GM12878 (cell line): ENCODE measurements around the gene MAFG. TPM values are rescaled to one million over a fixed set of nuclear protein-coding genes. Genes with fewer than 3 reads are reported as not detected.

Experiments used
- ATAC-seq: fragments of 200-7000 bp; cut with Tn5 transposase; 3 replicates; pipeline ENCODE4 v1.9.1; 2020; ENCODE audit warnings: mild to moderate bottlenecking, moderate library complexity
- BruUV-seq: library from RNA; stranded (reverse); fragments of 400-500 nt; replicated peaks from 2 replicates; lab custom pipeline; 2021; lab: Mats Ljungman, UMichigan
- CTCF ChIA-PET: fragments of 300-600 bp; sonication (Branson Sonifier 250); formaldehyde crosslinking; extraction: SDS; loops from one replicate; lab custom pipeline; 2021; ENCODE audit warnings: inconsistent platforms; lab: Yijun Ruan, JAX
- POLR2A ChIA-PET: fragments of 350-600 bp; formaldehyde crosslinking; extraction: SDS; loops from one replicate; lab custom pipeline; 2021; ENCODE audit warnings: inconsistent platforms; lab: Charles Lee
- RAD21 ChIA-PET: fragments of 300-600 bp; sonication (Branson Sonifier 250); formaldehyde crosslinking; loops from one replicate; lab custom pipeline; 2023; ENCODE audit warnings: antibody characterized with exemption; ENCODE audit not compliant: unreplicated experiment; lab: Charles Lee
- SMC1A ChIA-PET: fragments of 300-600 bp; sonication (Branson Sonifier 250); formaldehyde crosslinking; loops from one replicate; lab custom pipeline; 2023; ENCODE audit not compliant: unreplicated experiment, uncharacterized antibody; lab: Charles Lee
- DNase-seq: peaks from one replicate; pipeline ENCODE4 v3.0.0-alpha.2; 2011; ENCODE audit warnings: low read depth, low spot score
- FAIRE-seq: peaks from 3 replicates; lab custom pipeline; 2011; peaks lifted over from hg19 to GRCh38; lab: Jason Lieb, UNC
- H2AFZ ChIP-seq: 2 replicates; pipeline ENCODE4 v1.6.0; 2011; ENCODE audit warnings: low read depth, low read length, control low read depth; ENCODE audit not compliant: control insufficient read depth
- H3K27ac ChIP-seq: 2 replicates; pipeline ENCODE4 v1.5.1; 2011; ENCODE audit warnings: control low read depth; ENCODE audit not compliant: control insufficient read depth, insufficient read depth
- H3K27me3 ChIP-seq, 2 experiments: replicated peaks in 1 of 2; 2 replicates each; pipeline versions ENCODE4 v1.6.0 to v1.6.1; 2011; ENCODE audit warnings: low read length in 1 of 2; ENCODE audit not compliant: control insufficient read depth in 2 of 2, insufficient read depth in 2 of 2
- H3K36me3 ChIP-seq, 2 experiments: 2 replicates each; pipeline ENCODE4 v1.5.1; 2011; ENCODE audit warnings: low read length in 1 of 2; ENCODE audit not compliant: control insufficient read depth in 2 of 2, insufficient read depth in 2 of 2
- H3K4me1 ChIP-seq: 2 replicates; pipeline ENCODE4 v1.6.1; 2011; ENCODE audit warnings: mild to moderate bottlenecking, low read length, moderate library complexity, mixed read lengths; ENCODE audit not compliant: control insufficient read depth, insufficient read depth
- H3K4me2 ChIP-seq: 2 replicates; pipeline ENCODE4 v1.6.0; 2011; ENCODE audit warnings: control low read depth; ENCODE audit not compliant: control insufficient read depth, insufficient read depth
- H3K4me3 ChIP-seq: fragments of 200-600 bp; sonication (generic); 2 replicates; pipeline ENCODE4 v1.5.1; 2016
- H3K79me2 ChIP-seq: 2 replicates; pipeline ENCODE4 v1.6.0; 2011; ENCODE audit warnings: low read length; ENCODE audit not compliant: control insufficient read depth, insufficient read depth
- H3K9ac ChIP-seq: 2 replicates; pipeline ENCODE4 v1.8.0; 2011; ENCODE audit warnings: low read length, control low read depth, mixed read lengths; ENCODE audit not compliant: control insufficient read depth, insufficient read depth
- H3K9me3 ChIP-seq: replicated peaks from 3 replicates; pipeline ENCODE4 v1.5.1; 2011; ENCODE audit warnings: mild to moderate bottlenecking, low read length; ENCODE audit not compliant: control insufficient read depth, insufficient read depth
- H4K20me1 ChIP-seq: 2 replicates; pipeline ENCODE4 v1.6.0; 2011; ENCODE audit not compliant: control insufficient read depth, insufficient read depth
- BRCA1 ChIP-seq: IDR thresholded peaks from 2 replicates; pipeline ENCODE4 v1.6.1; 2011; ENCODE audit warnings: low read depth, low read length, improper control_type of control experiment
- CREB1 ChIP-seq: IDR thresholded peaks from 2 replicates; pipeline ENCODE4 v1.6.1; 2012; ENCODE audit warnings: low read depth, mild to moderate bottlenecking, inconsistent platforms
- FOS ChIP-seq: IDR thresholded peaks from 3 replicates; pipeline ENCODE4 v1.6.1; 2011; ENCODE audit warnings: borderline replicate concordance; ENCODE audit not compliant: insufficient read length; ENCODE audit errors: extremely low read depth
- IRF4 ChIP-seq: IDR thresholded peaks from 2 replicates; pipeline ENCODE4 v1.6.1; 2011; ENCODE audit warnings: low read depth, low read length
- MYB ChIP-seq: fragments of 150-350 bp; IDR thresholded peaks from 2 replicates; pipeline ENCODE4 v1.6.1; 2014; ENCODE audit warnings: mild to moderate bottlenecking, low read depth, low read length, borderline replicate concordance
- NFYA ChIP-seq: IDR thresholded peaks from 2 replicates; pipeline ENCODE4 v1.6.1; 2011; ENCODE audit warnings: low read depth, mild to moderate bottlenecking, low read length, improper control_type of control experiment, borderline replicate concordance
- NR2F1 ChIP-seq: fragments of 450-650 bp; conservative IDR thresholded peaks from 2 replicates; pipeline ENCODE4 v1.6.1; 2017; ENCODE audit warnings: mild to moderate bottlenecking
- NRF1 ChIP-seq: conservative IDR thresholded peaks from 2 replicates; pipeline ENCODE4 v1.6.1; 2011; ENCODE audit warnings: mild to moderate bottlenecking, low read depth, low read length, improper control_type of control experiment
- RCOR1 ChIP-seq: conservative IDR thresholded peaks from 2 replicates; pipeline ENCODE4 v1.6.1; 2012; ENCODE audit warnings: low read depth, low read length, improper control_type of control experiment
- RELA ChIP-seq: fragments of 450-650 bp; IDR thresholded peaks from 2 replicates; pipeline ENCODE4 v1.8.0; 2014; ENCODE audit warnings: borderline replicate concordance; ENCODE audit not compliant: partially characterized antibody
- RELB ChIP-seq: fragments of 450-650 bp; IDR thresholded peaks from 2 replicates; pipeline ENCODE4 v1.6.1; 2017; ENCODE audit warnings: low read depth, mild to moderate bottlenecking, moderate library complexity
- STAT1 ChIP-seq: fragments of 450-650 bp; conservative IDR thresholded peaks from 2 replicates; pipeline ENCODE4 v1.6.1; 2014; ENCODE audit warnings: antibody characterized with exemption, mild to moderate bottlenecking
- WGBS: methylation state at CpG from one replicate; pipeline ENCODE4 v1.1.6; 2016; ENCODE audit warnings: low lambda C conversion rate; ENCODE audit not compliant: insufficient replicate concordance, insufficient coverage; ENCODE audit errors: missing lambda C conversion rate; 5-methylcytosine and 5-hydroxymethylcytosine counted together
- in situ Hi-C: fragments of 300-500 bp; cut with MboI; formaldehyde crosslinking; loops from 9 replicates; pipeline ENCODE4 v1.14.3; 2018; ENCODE audit warnings: mixed read lengths
- intact Hi-C: fragments of 100-400 bp; cut with micrococcal nuclease; formaldehyde crosslinking; loops from one replicate; pipeline ENCODE4 v1.14.2; 2022; ENCODE audit not compliant: unreplicated experiment
- polyA plus RNA-seq, 11 experiments: library from polyadenylated mRNA; depleted of rRNA in 4 of 11; unstranded in 6 of 11; stranded (reverse) in 5 of 11; fragments of >200 nt; fragmentation: Nextera tagmentation in 4 of 11; fragmentation: Illumina TruSeq in 1 of 11; extraction: Ambion mirVana in 4 of 11; extraction: Trizol in 1 of 11; gene quantifications; 1 replicate in 1 of 11; 2 replicates in 10 of 11; pipeline versions ENCODE4 v1.2.1 to v1.2.3, GENCODE V29; 2011 to 2016; ENCODE audit warnings: inconsistent platforms in 2 of 11, missing spikeins in 2 of 11, low read depth in 1 of 11
- total RNA-seq, 4 experiments: library from RNA; depleted of rRNA in 3 of 4; stranded (reverse); fragments of >200 nt in 3 of 4; fragmentation: Illumina TruSeq in 1 of 4; extraction: Trizol in 1 of 4; gene quantifications; 2 replicates each; pipeline versions ENCODE4 v1.2.1 to v1.2.3, GENCODE V29; 2013 to 2021
- TF ChIP-seq, protein P1 (sequence below): fragments of 450-650 bp; IDR thresholded peaks from 2 replicates; pipeline ENCODE4 v1.6.1; 2016; ENCODE audit warnings: mild to moderate bottlenecking, moderate library complexity, borderline replicate concordance

The MAFG gene
- total and polyA plus RNA-seq, 10 of the 15 experiments (the other 5 are each of a cell fraction or from before 2014, with no cell fraction given), result 0.48 to 20.1 (median 7.6) TPM

DNA sequence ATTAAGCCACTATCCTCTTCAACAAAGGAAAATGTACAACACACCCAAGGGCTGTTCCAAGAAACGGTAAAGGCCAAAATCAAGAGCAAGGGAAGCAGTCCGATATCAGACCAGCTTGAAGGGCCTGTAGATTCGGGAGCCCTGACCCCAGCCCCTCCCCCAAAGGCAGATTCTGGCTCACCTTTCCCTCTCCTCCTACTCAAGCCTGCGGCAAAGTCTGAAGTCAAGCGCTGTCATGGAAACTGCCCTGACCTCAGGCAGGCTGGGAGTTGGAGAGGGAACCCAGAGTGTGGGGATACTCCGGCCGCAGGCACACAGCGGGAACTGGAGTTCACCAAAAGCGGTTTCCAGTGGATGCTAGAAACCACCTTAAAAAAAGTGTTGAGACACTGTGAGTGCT is 37.9 kb downstream of the MAFG start:
- DNase-seq, result no peak
- POLR2A ChIA-PET, result interaction anchor here (0.6 kb wide), 1 partner anchor 9 kb away, joined by 4 read pairs; no protein-coding TSS in a partner anchor
- no peak for FAIRE-seq
- WGBS, result 90% methylated on average over 9 of the region's 9 CpGs
- H4K20me1 ChIP-seq, result 0 out of 2 replicates have a peak, but pooled peaks cover 3% of the 10 kb centered on the region
- peak overlapping the region; percentile 98 for H3K9ac ChIP-seq
- peaks cover 22 to 26% of the 10 kb centered on the region in 2 experiments; a peak in 3 of 4 replicates for H3K36me3 ChIP-seq
- peak overlapping the region; percentile 91; the same call in 1 of the 2 replicates for H3K4me3 ChIP-seq
- intact Hi-C loops (loop anchor here (2.0 kb wide), 1 partner anchor 17 kb away; no protein-coding TSS in a partner anchor), in situ Hi-C loops (no loop called here)
- no peak overlapping the region for H2AFZ ChIP-seq
- H3K27ac ChIP-seq, result no peak overlapping the region
- no TSS peak for BruUV-seq
- H3K4me2 ChIP-seq, result peak overlapping the region; percentile 97
- H3K4me1 ChIP-seq, result peaks cover 30% of the 10 kb centered on the region
- CTCF ChIA-PET, result no interaction called here
- no peaks in the 10 kb centered on the region for H3K9me3 ChIP-seq
- TF ChIP-seq CREB1, result no peak
- no peak for TF ChIP-seq NFYA
- no peak for TF ChIP-seq RCOR1
- no peak for TF ChIP-seq FOS
- no peak for TF ChIP-seq STAT1
- TF ChIP-seq, protein P1, sequence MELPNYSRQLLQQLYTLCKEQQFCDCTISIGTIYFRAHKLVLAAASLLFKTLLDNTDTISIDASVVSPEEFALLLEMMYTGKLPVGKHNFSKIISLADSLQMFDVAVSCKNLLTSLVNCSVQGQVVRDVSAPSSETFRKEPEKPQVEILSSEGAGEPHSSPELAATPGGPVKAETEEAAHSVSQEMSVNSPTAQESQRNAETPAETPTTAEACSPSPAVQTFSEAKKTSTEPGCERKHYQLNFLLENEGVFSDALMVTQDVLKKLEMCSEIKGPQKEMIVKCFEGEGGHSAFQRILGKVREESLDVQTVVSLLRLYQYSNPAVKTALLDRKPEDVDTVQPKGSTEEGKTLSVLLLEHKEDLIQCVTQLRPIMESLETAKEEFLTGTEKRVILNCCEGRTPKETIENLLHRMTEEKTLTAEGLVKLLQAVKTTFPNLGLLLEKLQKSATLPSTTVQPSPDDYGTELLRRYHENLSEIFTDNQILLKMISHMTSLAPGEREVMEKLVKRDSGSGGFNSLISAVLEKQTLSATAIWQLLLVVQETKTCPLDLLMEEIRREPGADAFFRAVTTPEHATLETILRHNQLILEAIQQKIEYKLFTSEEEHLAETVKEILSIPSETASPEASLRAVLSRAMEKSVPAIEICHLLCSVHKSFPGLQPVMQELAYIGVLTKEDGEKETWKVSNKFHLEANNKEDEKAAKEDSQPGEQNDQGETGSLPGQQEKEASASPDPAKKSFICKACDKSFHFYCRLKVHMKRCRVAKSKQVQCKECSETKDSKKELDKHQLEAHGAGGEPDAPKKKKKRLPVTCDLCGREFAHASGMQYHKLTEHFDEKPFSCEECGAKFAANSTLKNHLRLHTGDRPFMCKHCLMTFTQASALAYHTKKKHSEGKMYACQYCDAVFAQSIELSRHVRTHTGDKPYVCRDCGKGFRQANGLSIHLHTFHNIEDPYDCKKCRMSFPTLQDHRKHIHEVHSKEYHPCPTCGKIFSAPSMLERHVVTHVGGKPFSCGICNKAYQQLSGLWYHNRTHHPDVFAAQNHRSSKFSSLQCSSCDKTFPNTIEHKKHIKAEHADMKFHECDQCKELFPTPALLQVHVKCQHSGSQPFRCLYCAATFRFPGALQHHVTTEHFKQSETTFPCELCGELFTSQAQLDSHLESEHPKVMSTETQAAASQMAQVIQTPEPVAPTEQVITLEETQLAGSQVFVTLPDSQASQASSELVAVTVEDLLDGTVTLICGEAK, result no peak
- no peak for TF ChIP-seq BRCA1
- no peak for TF ChIP-seq IRF4
- no peak for TF ChIP-seq MYB
- no peak for TF ChIP-seq NRF1
- TF ChIP-seq NR2F1, result no peak
- no peak for TF ChIP-seq RELB
- no peak for TF ChIP-seq RELA
- ATAC-seq, result no peak
- SMC1A ChIA-PET, result no interaction called here
- peaks cover 52% of the 10 kb centered on the region for H3K79me2 ChIP-seq
- RAD21 ChIA-PET, result no interaction called here
- H3K27me3 ChIP-seq, result no peaks in the 10 kb centered on the region
